PC-9 (cell line): Measurements from ENCODE around the gene ACACA.

Experiments
- EZH2 ChIP-seq: fragments of 200-600 bp; sonication (generic); IDR thresholded peaks from 2 replicates; pipeline ENCODE4 v1.8.0; 2017; ENCODE audit warnings: antibody characterized with exemption, low read depth
- TF ChIP-seq, protein P1 (sequence below): fragments of 200-600 bp; sonication (generic); conservative IDR thresholded peaks from 2 replicates; pipeline ENCODE4 v1.6.1; 2017; ENCODE audit warnings: mixed run types, antibody characterized with exemption, mild to moderate bottlenecking, moderate library complexity

DNA sequence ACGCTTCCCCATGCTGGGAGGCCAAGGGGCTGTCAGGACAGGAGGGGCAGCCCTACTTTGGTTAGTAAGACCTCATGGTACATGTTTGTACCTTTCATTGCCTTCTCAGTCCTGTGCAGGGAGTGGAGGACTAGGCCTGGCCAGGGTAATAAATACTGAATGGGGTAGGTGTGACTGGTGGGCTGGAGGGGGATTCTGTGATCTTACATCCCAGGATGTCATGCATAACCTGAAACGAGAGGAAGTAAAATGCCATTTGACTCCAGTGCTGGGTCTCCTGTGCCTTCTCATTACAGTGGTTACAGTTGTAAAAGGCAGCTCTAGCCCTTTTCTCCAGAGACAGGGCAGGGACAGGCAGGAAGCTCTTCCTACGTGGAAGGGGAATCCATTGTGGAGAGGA is 319.7 kb downstream of the ACACA start:
- TF ChIP-seq EZH2, result no peak
- TF ChIP-seq, protein P1, sequence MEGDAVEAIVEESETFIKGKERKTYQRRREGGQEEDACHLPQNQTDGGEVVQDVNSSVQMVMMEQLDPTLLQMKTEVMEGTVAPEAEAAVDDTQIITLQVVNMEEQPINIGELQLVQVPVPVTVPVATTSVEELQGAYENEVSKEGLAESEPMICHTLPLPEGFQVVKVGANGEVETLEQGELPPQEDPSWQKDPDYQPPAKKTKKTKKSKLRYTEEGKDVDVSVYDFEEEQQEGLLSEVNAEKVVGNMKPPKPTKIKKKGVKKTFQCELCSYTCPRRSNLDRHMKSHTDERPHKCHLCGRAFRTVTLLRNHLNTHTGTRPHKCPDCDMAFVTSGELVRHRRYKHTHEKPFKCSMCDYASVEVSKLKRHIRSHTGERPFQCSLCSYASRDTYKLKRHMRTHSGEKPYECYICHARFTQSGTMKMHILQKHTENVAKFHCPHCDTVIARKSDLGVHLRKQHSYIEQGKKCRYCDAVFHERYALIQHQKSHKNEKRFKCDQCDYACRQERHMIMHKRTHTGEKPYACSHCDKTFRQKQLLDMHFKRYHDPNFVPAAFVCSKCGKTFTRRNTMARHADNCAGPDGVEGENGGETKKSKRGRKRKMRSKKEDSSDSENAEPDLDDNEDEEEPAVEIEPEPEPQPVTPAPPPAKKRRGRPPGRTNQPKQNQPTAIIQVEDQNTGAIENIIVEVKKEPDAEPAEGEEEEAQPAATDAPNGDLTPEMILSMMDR, result no peak
